NCI-H748 (cell line): ENCODE data around the gene THSD4.

Experiments used
- DNase-seq: peaks from one replicate; lab custom pipeline; 2025; ENCODE audit not compliant: unreplicated experiment; lab: John Stamatoyannopoulos, UW

The THSD4 gene

DNA sequence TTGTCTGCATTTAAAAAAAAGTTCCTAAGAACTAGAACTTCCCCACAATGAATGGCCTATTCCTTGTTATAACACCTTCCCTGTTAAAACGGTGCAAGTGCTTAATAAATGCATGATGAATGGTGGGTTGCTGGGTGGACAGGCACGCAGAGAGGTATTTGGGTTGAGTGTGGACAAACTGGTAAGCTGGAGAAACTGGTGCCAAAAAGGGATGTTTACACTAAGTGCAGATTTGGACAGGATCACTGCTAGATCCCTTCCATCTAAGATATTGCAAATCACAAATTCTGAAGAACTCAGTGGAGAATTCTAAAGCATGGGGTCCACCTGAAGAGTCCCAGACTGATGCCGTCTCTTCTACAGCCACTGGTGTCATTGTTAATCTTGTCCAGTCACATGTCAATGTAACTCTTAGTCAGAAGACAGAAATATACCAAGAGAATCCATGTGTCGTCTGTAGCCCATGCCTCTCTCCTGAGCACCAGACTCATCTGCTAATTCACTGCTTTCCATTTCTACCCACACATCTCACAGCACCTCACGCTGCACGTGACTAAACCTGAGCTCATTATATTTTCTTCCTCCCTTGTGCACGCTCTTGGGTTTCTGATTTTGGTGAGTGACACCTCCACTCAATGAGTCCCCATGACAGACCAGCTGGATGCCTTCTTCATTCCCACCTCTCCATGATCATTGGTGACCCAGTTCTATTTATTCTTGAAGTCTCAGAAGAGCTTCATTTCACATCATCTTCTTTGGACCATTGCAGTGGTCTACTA is 328.9 kb downstream of the THSD4 start:
- DNase-seq: no peak

DNA sequence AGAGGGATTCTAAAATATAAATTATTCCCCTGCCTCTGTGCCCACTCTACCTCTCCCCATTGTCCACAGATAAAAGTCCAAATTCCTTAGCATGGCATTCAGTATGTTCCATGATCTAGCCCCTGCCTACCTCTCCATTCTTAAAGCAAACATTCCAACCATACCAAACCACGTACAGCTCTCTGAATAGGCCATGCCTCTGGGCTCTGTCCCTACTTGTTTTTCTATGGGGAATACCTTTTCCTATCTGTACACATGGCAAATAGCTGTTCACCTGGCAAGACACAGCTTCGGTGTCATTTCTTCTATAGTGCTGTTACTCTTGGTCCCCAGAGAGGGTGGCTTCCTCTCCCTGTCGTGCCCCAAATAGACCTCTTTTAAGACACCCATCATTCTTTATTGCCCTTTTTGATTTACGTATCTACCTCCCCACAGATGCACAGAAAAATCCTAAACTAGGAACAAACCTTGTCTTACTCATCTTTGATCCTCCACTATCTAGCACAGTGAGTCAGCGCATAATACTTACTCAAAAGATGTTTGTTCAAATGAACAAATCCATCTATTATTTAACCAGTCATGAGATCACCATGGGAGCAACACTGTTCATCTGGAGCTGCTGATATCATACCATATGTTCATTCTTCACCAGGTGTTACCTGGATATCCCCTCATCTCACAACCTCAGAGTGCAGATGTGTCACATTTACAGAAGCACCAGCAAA is 329.8 kb downstream of the THSD4 start:
- DNase-seq: no peak

GRCh38 chr15:71447328-71448250 is 332.3 kb downstream of the THSD4 start:
- DNase-seq: no peak

GRCh38 chr15:71448688-71449114 is 333.4 kb downstream of the THSD4 start:
- DNase-seq: peak; percentile 56

DNA sequence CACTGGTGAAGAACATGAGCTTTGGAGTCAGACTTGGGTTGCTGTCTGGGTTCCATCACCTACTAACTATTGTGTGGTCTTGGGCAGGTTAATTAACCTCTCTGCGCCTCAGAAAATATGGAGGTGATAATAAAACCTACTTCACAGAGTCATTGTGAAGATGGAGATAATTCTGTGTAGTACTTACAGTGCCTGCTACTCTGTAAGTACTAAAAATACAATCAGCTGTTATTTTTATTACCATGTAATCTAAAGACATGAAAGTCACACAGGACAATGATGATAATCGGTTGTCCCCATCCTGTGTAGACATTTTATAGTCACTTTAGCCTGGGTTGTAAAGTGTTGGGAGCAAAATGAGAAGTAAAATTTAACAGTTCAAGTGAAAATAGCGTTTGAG is 334.1 kb downstream of the THSD4 start:
- DNase-seq: no peak

- DNase-seq: no peak
Measured at GRCh38 chr15:71449956-71450355, 334.7 kb downstream of the THSD4 start.

DNA sequence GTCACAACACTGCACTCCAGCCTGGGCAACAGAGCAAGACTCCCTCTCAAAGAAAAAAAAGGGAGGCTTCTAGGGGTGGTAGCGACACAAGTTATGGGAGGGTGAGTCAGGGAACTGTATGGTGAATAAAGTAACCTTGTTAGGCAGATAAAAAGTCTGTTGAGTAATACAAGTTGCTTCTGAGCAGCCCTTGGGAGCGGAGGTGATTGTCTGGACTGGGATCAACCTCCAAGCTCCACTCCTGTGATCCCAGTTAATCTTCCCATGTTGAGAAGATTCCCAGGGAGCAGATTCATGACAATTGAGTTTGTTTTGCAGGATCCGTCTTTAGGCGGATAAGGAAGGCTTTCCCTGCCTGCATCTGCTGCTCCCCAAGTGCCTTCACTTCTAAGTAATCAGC is 335.9 kb downstream of the THSD4 start:
- DNase-seq: no peak

GRCh38 chr15:71452893-71453292 is 337.6 kb downstream of the THSD4 start:
- no peak for DNase-seq

DNA sequence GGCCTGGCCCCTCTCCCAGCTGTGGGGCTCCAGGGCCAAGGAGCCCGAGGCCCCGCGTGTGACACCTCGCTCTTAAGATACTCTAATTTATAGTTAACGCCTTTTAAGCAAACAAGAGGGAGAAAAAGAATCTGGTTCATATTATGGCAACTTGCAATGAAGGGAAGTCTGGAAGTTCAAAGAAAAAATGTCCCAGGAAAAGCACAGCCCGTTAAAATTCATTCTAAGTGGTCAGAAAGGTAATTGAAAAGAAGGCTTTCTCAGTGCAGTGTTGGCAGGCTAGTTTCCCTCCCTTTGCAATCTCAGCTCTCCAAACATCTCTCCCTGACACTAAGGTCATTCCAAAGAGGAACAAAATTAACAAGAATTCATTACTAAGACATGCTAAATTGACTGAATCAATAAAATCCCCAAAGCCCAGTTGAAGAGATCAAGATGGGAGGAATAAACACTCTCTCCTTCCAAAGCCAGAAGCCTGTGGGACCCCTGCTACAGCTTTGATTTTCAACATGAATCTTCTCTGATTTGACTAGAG is 339.3 kb downstream of the THSD4 start:
- no peak for DNase-seq

GRCh38 chr15:71455107-71455506 is 339.8 kb downstream of the THSD4 start:
- DNase-seq: peak; percentile 85

DNA sequence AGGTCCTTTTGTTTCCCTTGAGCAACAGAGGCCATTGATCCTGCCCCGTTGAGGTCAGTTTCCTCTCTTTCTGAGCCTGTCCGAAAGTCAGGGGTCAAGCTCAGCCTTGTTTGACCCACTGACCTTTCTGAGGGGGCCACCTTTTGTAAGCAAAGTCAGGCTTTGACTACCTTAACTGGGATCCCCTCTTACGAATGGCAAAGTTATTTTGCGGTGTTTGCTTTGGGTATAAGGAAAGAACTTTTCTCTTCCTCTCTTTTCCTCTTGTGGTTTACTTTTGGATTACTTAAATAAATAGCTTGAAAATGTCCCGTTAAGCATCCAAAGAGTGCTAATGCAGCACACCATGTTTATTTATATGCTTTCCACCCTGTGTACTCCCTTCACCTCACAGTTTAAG is 340.6 kb downstream of the THSD4 start:
- no peak for DNase-seq

DNA sequence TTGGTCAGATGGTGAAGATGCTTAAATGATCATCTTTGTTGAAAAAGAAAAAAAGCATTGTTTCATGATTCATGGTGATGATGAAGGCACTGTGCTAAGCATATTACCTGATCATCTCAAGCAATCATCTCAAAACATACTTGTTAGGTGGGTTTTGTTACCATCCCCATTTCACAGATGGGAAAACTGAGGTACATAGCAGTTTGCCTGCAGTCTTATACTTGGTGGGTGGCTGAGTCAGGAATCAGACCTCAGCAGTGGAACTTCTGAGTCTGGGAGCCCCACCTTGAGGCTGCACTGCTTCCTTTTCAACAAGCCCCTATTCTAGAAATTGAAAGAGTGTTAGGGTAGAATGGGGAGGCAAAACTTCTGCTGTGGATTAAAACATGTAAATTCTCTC is 341.1 kb downstream of the THSD4 start:
- no peak for DNase-seq

DNA sequence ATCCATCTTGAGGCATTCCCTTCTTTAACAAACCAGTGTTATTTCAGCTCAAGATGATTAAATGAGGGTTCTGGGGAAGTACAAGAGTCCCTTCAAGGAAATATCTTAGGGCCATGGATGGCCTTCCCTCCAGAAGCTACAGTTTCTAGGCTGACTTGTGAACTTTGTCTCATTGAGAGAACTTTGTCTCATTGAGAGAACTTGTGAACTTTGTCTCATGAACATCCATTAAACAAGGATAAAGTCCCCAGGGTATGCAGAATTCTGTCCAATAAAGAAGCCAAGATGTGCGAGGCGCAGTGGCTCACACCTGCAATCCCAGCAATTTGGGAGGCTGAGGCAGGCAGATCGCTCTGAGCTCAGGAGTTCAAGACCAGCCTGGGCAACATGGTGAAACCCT is 341.5 kb downstream of the THSD4 start:
- no peak for DNase-seq

DNA sequence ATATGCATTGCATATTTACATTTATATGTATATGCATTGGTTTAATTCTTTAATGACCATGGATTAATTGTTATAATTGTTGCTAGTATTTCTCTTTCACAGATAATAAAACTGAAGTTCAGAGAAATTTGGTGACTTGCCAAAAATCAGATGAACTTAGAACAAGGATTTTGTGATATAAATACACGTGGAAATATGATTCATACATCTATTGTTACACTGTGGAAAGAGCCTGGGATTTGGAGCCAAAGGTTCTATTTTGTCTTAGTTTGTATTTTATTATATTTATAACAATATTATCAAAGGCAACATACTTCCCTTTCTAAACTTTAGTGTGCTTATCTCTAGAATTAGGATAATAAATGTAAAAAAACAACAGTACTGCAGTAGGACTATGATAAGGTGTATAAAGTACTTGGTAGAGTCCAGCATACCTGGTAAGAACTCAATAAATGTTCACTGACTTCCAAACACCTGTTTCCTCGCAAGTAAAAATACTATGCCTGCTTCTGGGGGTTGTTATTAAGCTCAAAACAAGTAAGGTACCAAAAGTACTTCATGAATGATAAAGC is 342.9 kb downstream of the THSD4 start:
- DNase-seq: no peak

GRCh38 chr15:71461748-71462147 is 346.5 kb downstream of the THSD4 start:
- no peak for DNase-seq

- no peak for DNase-seq
Measured at GRCh38 chr15:71462638-71463037, 347.4 kb downstream of the THSD4 start.

- no peak for DNase-seq
Measured at GRCh38 chr15:71463156-71463665, 347.9 kb downstream of the THSD4 start.

DNA sequence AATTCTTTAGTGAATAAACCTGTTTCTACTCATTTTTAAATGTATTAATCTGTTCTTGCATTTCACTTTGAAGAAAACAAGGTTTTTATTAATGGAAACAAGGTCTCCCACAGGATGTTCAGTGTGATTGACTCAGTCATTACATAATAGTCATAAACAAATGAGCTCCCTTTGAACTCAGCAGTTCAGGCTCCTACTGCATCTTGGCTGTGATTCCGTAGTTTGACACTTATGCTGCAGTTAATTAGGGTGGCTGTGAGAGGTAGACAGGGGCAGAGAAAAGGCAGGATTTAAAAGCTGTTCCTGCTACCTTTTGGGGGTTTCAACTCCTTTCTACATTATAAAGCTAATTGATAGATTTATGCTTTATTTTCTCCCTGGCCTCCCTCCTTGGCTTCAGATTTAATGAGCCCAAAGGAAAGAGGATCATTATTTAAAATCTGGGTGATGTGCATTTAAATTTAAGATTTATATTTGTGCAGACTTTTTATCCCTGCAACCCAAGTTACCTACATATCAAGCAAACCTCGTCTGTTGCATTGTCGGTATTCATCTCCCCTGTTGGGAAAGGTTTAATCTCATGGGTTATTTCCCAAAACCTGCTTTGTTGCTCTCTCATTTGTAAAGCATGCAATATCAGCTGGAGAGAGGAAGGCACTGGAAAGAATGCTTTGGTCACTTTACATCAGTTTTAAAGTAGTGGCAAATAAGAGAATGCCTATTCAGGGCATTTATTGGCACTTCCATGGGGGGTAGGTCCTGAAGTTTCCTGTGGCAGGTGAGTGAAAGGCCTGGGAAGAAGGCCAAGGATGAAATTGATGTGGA is 350.1 kb downstream of the THSD4 start:
- no peak for DNase-seq

- no peak for DNase-seq
Measured at GRCh38 chr15:71468715-71469114, 353.4 kb downstream of the THSD4 start.

GRCh38 chr15:71469413-71469812 is 354.1 kb downstream of the THSD4 start:
- DNase-seq: no peak
